Measurements from ENCODE around the gene YPEL1. TPM values are rescaled to one million over a fixed set of nuclear protein-coding genes. Genes with fewer than 3 reads are reported as not detected.

The YPEL1 gene
- total and polyA plus RNA-seq, 2 of the 13 experiments (the other 11 are each of a cell fraction or from before 2014, with no cell fraction given), result 0.33 to 2.5 TPM

DNA sequence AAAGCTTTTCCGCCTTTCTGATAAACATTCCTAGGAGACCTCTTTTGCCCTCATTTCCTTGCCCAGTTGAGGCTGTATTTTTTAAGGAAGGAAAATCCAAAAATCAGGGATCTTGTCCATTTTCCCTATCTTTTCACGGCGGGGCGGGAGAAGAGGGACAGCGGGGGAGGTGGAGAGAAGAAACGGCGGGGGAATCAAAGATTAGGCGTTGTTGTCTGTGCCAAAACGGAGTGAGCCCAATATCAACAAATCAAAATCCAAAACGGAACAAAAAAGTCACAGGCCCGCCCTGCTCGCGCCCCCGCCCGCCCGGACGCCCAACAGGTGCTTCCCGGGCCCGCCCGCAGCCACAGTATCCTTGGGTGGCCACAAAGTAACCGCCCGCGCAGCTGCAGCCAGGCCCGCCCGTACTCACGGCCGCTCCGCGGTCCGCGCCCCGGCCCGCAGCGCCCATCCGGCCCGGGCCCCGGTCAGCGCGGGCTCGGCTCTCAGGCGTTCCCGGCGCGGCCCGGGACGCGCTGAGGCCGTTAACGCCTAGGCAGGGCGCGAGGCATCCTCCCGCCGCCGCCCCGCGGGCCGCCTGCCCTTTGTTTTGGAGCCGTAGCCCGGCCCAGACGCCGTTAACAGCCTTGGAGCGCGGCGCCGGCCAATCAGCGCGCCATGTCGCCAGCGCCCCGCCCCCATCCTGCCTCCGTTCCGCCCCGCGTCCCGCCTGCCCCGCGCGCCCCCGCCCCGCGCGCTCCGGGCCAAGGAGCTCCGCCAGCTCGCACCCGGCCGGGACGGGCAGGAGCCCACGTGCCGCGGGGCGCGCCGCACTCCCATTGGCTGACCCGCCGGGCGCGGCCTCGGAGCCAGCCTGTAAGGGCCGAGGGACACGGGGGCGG lies at the start of gene YPEL1 (continued):
- no peak for TF ChIP-seq ZNF670 (CRISPR knock-in tag; IDR thresholded peaks at IDR 0.05; ENCODE audit: borderline replicate concordance)
- no peak; the same call in 1 of the 2 replicates for TF ChIP-seq GFI1 (CRISPR knock-in tag; IDR thresholded peaks at IDR 0.05; ENCODE audit: borderline replicate concordance)
- peak; percentile 69; the same call in 1 of the 2 replicates for TF ChIP-seq ZNF704 (CRISPR knock-in tag; IDR thresholded peaks at IDR 0.05; ENCODE audit: borderline replicate concordance)
- TF ChIP-seq, protein P1, sequence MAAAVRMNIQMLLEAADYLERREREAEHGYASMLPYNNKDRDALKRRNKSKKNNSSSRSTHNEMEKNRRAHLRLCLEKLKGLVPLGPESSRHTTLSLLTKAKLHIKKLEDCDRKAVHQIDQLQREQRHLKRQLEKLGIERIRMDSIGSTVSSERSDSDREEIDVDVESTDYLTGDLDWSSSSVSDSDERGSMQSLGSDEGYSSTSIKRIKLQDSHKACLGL (CRISPR knock-in tag; IDR thresholded peaks at IDR 0.05), result peak; percentile 71; the same call in 1 of the 2 replicates
- TF ChIP-seq ZBTB33 (CRISPR knock-in tag; IDR thresholded peaks at IDR 0.05), result no peak
- TF ChIP-seq TAF15 (IDR thresholded peaks at IDR 0.05; ENCODE audit: low read depth, low read length, poor library complexity, severe bottlenecking), result no peak
- TF ChIP-seq PITX1 (CRISPR knock-in tag; IDR thresholded peaks at IDR 0.05), result no peak
- TF ChIP-seq MXD4 (CRISPR knock-in tag; IDR thresholded peaks at IDR 0.05), result no peak
- TF ChIP-seq, protein P2, sequence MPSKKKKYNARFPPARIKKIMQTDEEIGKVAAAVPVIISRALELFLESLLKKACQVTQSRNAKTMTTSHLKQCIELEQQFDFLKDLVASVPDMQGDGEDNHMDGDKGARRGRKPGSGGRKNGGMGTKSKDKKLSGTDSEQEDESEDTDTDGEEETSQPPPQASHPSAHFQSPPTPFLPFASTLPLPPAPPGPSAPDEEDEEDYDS (CRISPR knock-in tag; IDR thresholded peaks at IDR 0.05), result no peak; the same call in 1 of the 2 replicates
- no peak for TF ChIP-seq PAWR (CRISPR knock-in tag; IDR thresholded peaks at IDR 0.05; ENCODE audit: borderline replicate concordance)
- TF ChIP-seq ZNF337 (CRISPR knock-in tag; IDR thresholded peaks at IDR 0.05; ENCODE audit: borderline replicate concordance, low read depth), result no peak
- no peak for TF ChIP-seq MYPOP (CRISPR knock-in tag; IDR thresholded peaks at IDR 0.05)
- 0 out of 2 replicates have a peak, but pooled peaks have one; percentile 56 for TF ChIP-seq ZBTB44 (CRISPR knock-in tag; IDR thresholded peaks at IDR 0.05)
- TF ChIP-seq HNF1B (CRISPR knock-in tag; IDR thresholded peaks at IDR 0.05), result no peak

All from HepG2 (cell line).